Aorta (tissue), 5 donors: ENCODE data around the gene ECHDC1. TPM values are rescaled to one million over a fixed set of nuclear protein-coding genes. Genes with fewer than 3 reads are reported as not detected.
A peak's percentile ranks its signal among the peaks of the same experiment; 100 is the strongest.

Source experiments
- ATAC-seq: fragments of 200-7000 bp; cut with Tn5 transposase; one replicate; pipeline ENCODE4 v1.9.1; 2022; ENCODE audit warnings: moderate library complexity; ENCODE audit not compliant: low FRiP score
- DNase-seq, 2 donors: peaks; one replicate each; pipeline ENCODE4 v3.0.0-alpha.2; 2020
- H3K27ac ChIP-seq, 2 donors: one replicate each; pipeline ENCODE4 v1.5.1; 2013; ENCODE audit warnings: low read length in 2 of 2, mild to moderate bottlenecking in 2 of 2, moderate library complexity in 2 of 2, control low read depth in 1 of 2, inconsistent platforms in 1 of 2, low read depth in 1 of 2
- H3K27me3 ChIP-seq, 2 donors: one replicate each; pipeline ENCODE4 v1.6.1; 2013; ENCODE audit warnings: control low read depth in 1 of 2, low read length in 1 of 2, mild to moderate bottlenecking in 1 of 2, moderate library complexity in 1 of 2; ENCODE audit not compliant: insufficient read depth in 2 of 2, control insufficient read depth in 1 of 2
- H3K36me3 ChIP-seq, 2 donors: one replicate each; pipeline ENCODE4 v1.6.1; 2013; ENCODE audit warnings: control low read depth in 1 of 2, low read length in 1 of 2, mild to moderate bottlenecking in 1 of 2; ENCODE audit not compliant: insufficient read depth in 2 of 2, control insufficient read depth in 1 of 2
- H3K4me1 ChIP-seq, 2 donors: one replicate each; pipeline ENCODE4 v1.6.1; 2013; ENCODE audit warnings: low read length in 2 of 2, control low read depth in 1 of 2, mild to moderate bottlenecking in 1 of 2, moderate library complexity in 1 of 2; ENCODE audit not compliant: insufficient read depth in 2 of 2, control insufficient read depth in 1 of 2
- H3K4me3 ChIP-seq, 2 donors: one replicate each; pipeline ENCODE4 v1.5.1; 2013; ENCODE audit warnings: low read length in 2 of 2, control low read depth in 1 of 2, mild to moderate bottlenecking in 1 of 2
- H3K9me3 ChIP-seq: one replicate; pipeline ENCODE4 v1.6.1; 2013; ENCODE audit warnings: mild to moderate bottlenecking, low read length; ENCODE audit not compliant: control insufficient read depth
- WGBS, 2 donors: extraction: QIAGEN DNeasy Blood & Tissue Kit; methylation state at CpG; one replicate each; pipeline ENCODE4 v1.1.7; 2013; 5-methylcytosine and 5-hydroxymethylcytosine counted together
- intact Hi-C, 2 donors: fragments of 100-400 bp; cut with DNase I; formaldehyde crosslinking; loops; one replicate each; pipeline versions ENCODE4 v1.14.2 to v1.15.0; 2022
- polyA plus RNA-seq, 2 donors: library from polyadenylated mRNA; stranded (reverse); fragments of 200-250 nt; gene quantifications; one replicate each; pipeline ENCODE4 v1.2.3, GENCODE V29; 2013
- total RNA-seq, 2 donors: library from RNA; stranded (reverse); fragmentation: NEBNext Ultra II Directional; extraction: Animal tissue kit (Norgen Biotek cat#: 25700); gene quantifications; one replicate each; pipeline ENCODE4 v1.2.1, GENCODE V29; 2021
- donor health status: healthy with polysubstance abuse.
- donor health status: Bipolar disorder and iron deficiency.
- donor health status: DM: no; HTN: no; CAD: no.
- donor health status: DM: no; HTN: no; CAD: no.
- donor health status: DM: yes; HTN: yes; CAD: no.

Gene ECHDC1
- total and polyA plus RNA-seq, 4 donors: 28.2 to 49.0 (median 38.4) TPM

DNA sequence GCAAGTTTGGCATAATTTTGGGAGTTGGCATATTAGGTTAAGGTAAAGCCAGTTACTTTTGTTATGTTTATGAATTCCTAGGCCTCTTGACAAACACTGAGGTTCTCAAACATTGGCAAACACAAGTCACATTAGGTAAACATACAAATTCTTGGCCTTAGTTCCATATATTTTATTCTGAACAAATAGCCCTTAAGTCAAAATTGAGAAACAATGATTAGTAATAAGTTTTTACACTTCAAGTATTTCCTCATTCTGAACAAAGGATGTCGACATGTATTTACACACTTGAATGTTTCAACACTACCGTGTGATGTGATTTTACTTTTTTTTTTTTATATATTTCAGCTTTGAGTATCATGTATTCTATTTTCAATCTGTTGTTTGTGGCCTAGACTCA is 3.8 kb upstream of the ECHDC1 start:
- Histone ChIP-seq H3K9me3 (no peaks in the 10 kb centered on the region), H3K27ac (no peak overlapping the region), H3K36me3 (no peaks in the 10 kb centered on the region), H3K4me3 (no peak overlapping the region), H3K4me1 (no peaks in the 10 kb centered on the region), H3K27me3 (no peaks in the 10 kb centered on the region)
- 72 to 78% methylated on average over 2 of the region's 2 CpGs for WGBS, 2 donors
- DNase-seq (no peak), ATAC-seq (no peak)
- intact Hi-C loops: loop anchor here in 1 of 2 donors (10.0 kb wide), 2 partner anchors 68 to 168 kb away; partner anchors contain the start of gene MTCL3

DNA sequence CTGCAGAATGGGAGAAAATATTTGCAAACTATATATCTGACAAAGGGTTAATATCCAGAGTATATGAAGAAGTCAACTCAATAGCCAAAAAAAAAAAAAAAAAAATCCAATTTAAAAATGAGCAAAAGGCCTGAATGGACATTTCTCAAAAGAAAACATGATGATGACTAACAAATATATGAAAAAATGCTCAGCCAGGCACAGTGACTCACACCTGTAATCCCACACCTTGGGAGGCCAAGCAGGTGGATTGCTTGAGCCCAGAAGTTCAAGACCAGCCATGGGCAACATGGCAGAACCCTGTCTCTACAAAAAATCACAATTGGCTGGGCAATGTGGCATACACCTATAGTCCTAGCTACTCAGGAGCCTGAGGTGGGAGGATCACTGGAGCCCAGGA is 2.1 kb upstream of the ECHDC1 start:
- H3K9me3 ChIP-seq: no peaks in the 10 kb centered on the region
- intact Hi-C loops: loop anchor here in 1 of 2 donors (10.0 kb wide), 2 partner anchors 69 to 169 kb away; partner anchors contain the start of gene MTCL3

DNA sequence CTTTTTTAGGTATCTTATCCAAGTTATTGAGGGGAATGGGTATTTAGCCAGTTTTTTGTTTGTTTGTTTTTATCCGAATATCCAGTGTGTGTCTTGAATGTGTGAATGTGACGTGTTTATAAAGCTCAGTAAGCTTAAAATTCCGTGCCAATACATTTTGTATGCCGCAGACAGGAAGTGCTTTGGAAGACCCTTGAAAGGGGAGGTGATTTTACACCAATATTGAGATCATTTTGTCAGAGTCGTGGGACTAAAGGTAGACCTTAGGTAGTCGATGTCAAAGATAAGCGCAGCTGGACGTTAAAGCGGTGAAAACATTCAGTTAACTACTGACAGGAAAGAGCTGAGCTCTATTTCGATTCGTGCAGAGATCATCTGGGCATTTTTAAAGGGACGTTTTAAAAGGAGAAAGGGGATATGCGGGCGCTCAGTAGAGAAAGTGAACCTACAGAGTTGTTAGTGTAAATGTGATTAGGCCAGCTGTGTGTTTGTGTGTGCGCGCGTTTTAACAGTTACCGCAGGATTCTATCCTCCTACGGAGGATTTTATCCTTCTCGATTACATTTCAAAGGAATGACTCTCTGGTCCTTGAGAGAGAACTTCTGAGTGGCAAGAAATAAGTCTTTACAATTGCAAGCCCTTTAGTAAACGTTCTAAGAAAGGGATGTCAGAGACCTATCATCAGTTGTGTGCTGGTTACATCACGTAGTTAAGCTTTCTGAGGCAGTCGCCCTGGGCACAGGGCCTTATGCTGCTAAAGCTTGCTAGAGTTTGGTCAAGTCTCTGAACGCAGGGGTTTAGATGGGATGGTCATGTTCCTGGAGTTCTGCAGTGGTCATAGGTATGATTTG is 625 bp upstream of the ECHDC1 start:
- Histone ChIP-seq H3K4me3 (peak overlapping the region; percentile 14 to 66), H3K36me3 (no peaks in the 10 kb centered on the region), H3K4me1 (peaks cover 0 to 3% of the 10 kb centered on the region in 2 donors), H3K27me3 (no peaks in the 10 kb centered on the region), H3K9me3 (no peaks in the 10 kb centered on the region), H3K27ac (no peak overlapping the region)
- WGBS, 2 donors: 3 to 4% methylated on average over 24 of the region's 24 CpGs
- no peak for ATAC-seq
- intact Hi-C loops: loop anchor here in 1 of 2 donors (5.0 to 10.0 kb wide), 3 partner anchors 71 to 171 kb away; partner anchors contain the start of gene MTCL3
- DNase-seq: no peak

More for the DNA sequence above, 2.1 kb upstream of the ECHDC1 start:
- Histone ChIP-seq H3K4me1 (peaks cover 0 to 3% of the 10 kb centered on the region in 2 donors), H3K27me3 (no peaks in the 10 kb centered on the region), H3K27ac (no peak overlapping the region), H3K36me3 (no peaks in the 10 kb centered on the region), H3K4me3 (no peak overlapping the region)
- ATAC-seq: no peak
- no peak for DNase-seq

GRCh38 chr6:127342296-127342945 is 988 bp downstream of the ECHDC1 start:
- Histone ChIP-seq H3K27me3 (no peaks in the 10 kb centered on the region), H3K27ac (no peak overlapping the region), H3K36me3 (no peaks in the 10 kb centered on the region), H3K9me3 (no peaks in the 10 kb centered on the region), H3K4me1 (peaks cover 0 to 3% of the 10 kb centered on the region in 2 donors), H3K4me3 (peak overlapping the region; percentile 14 to 66)
- intact Hi-C loops: loop anchor here in 1 of 2 donors (5.0 to 10.0 kb wide), 3 partner anchors 72 to 172 kb away; partner anchors contain the start of gene MTCL3
- WGBS, 2 donors: 3 to 7% methylated on average over 10 of the region's 10 CpGs
- ATAC-seq (no peak), DNase-seq (no peak)

- Histone ChIP-seq H3K4me3 (peak overlapping the region; percentile 14 to 66), H3K36me3 (no peaks in the 10 kb centered on the region), H3K27me3 (no peaks in the 10 kb centered on the region), H3K27ac (no peak overlapping the region), H3K4me1 (peaks cover 0 to 3% of the 10 kb centered on the region in 2 donors), H3K9me3 (no peaks in the 10 kb centered on the region)
- 84 to 85% methylated on average over 9 of the region's 9 CpGs for WGBS, 2 donors
- DNase-seq (no peak), ATAC-seq (no peak)
- intact Hi-C loops: loop anchor here in 1 of 2 donors (5.0 to 10.0 kb wide), 3 partner anchors 73 to 173 kb away; partner anchors contain the start of gene MTCL3
Observed at GRCh38 chr6:127341471-127342202, 1.8 kb downstream of the ECHDC1 start.

- ATAC-seq (no peak), DNase-seq (no peak)
- intact Hi-C loops: loop anchor here in 1 of 2 donors (5.0 to 10.0 kb wide), 3 partner anchors 75 to 175 kb away; partner anchors contain the start of gene MTCL3
- H3K27ac ChIP-seq: no peak overlapping the region
- H3K4me3 ChIP-seq: no peak overlapping the region
- peaks cover 0 to 3% of the 10 kb centered on the region in 2 donors for H3K4me1 ChIP-seq
- no peaks in the 10 kb centered on the region for H3K27me3 ChIP-seq
- no peaks in the 10 kb centered on the region for H3K36me3 ChIP-seq
- no peaks in the 10 kb centered on the region for H3K9me3 ChIP-seq
Observed at GRCh38 chr6:127340171-127340570, 3.2 kb downstream of the ECHDC1 start.

- H3K27me3 ChIP-seq: no peaks in the 10 kb centered on the region
- ATAC-seq: no peak
- intact Hi-C loops: no loop called here
- H3K9me3 ChIP-seq: no peaks in the 10 kb centered on the region
- peaks cover 0 to 3% of the 10 kb centered on the region in 2 donors for H3K4me1 ChIP-seq
- WGBS, 2 donors: 89% methylated on average over 1 of the region's 1 CpG
- H3K27ac ChIP-seq: no peak overlapping the region
- no peaks in the 10 kb centered on the region for H3K36me3 ChIP-seq
- DNase-seq: no peak
- H3K4me3 ChIP-seq: no peak overlapping the region
Observed at GRCh38 chr6:127338936-127339335, 4.5 kb downstream of the ECHDC1 start.

- H3K27ac ChIP-seq: no peak overlapping the region
- no peak for DNase-seq
- 64 to 66% methylated on average over 4 of the region's 4 CpGs for WGBS, 2 donors
- no peaks in the 10 kb centered on the region for H3K4me1 ChIP-seq
- H3K9me3 ChIP-seq: no peaks in the 10 kb centered on the region
- no peaks in the 10 kb centered on the region for H3K36me3 ChIP-seq
- intact Hi-C loops: no loop called here
- no peak for ATAC-seq
- no peaks in the 10 kb centered on the region for H3K27me3 ChIP-seq
- H3K4me3 ChIP-seq: no peak overlapping the region
Observed at GRCh38 chr6:127332383-127332961, 10.9 kb downstream of the ECHDC1 start.
